H1 (cell line): ENCODE measurements around the gene EPHA1. TPM values are rescaled to one million over a fixed set of nuclear protein-coding genes. Genes with fewer than 3 reads are reported as not detected.

ENCODE experiments used
- CTCF ChIA-PET: fragments of 300-600 bp; sonication (Branson Sonifier 250); formaldehyde crosslinking; loops from one replicate; lab custom pipeline; 2021; ENCODE audit not compliant: partially characterized antibody; lab: Charles Lee
- POLR2A ChIA-PET: fragments of 300-600 bp; sonication (Branson Sonifier 250); formaldehyde crosslinking; loops from one replicate; lab custom pipeline; 2021; ENCODE audit warnings: inconsistent platforms; ENCODE audit not compliant: partially characterized antibody; lab: Charles Lee
- DNase-seq, 2 experiments: peaks; one replicate each; pipeline versions ENCODE4 v3.0.0 to v3.0.0-alpha.2; 2010 to 2022; ENCODE audit warnings: low spot score in 2 of 2, low read depth in 1 of 2, mixed read lengths in 1 of 2
- FAIRE-seq: peaks from 2 replicates; lab custom pipeline; 2011; peaks lifted over from hg19 to GRCh38; lab: Jason Lieb, UNC
- H2AFZ ChIP-seq: 2 replicates; pipeline ENCODE4 v1.8.1; 2012; ENCODE audit warnings: low read length, inconsistent platforms
- H2AK5ac ChIP-seq: 2 replicates; pipeline ENCODE4 v1.6.1; 2013; ENCODE audit warnings: low read depth, low read length
- H2BK120ac ChIP-seq: replicated peaks from 2 replicates; pipeline ENCODE3; 2013; ENCODE audit warnings: low read depth, low read length, inconsistent platforms
- H2BK12ac ChIP-seq: 2 replicates; pipeline ENCODE4 v1.6.1; 2013; ENCODE audit warnings: low read depth, low read length
- H2BK15ac ChIP-seq: 2 replicates; pipeline ENCODE4 v1.6.1; 2013; ENCODE audit warnings: low read length
- H2BK20ac ChIP-seq: 2 replicates; pipeline ENCODE4 v1.6.1; 2013; ENCODE audit warnings: low read length
- H2BK5ac ChIP-seq: 2 replicates; pipeline ENCODE4 v1.6.1; 2013; ENCODE audit warnings: low read depth, low read length
- H3K14ac ChIP-seq: 2 replicates; pipeline ENCODE4 v1.6.1; 2013; ENCODE audit warnings: inconsistent platforms; ENCODE audit not compliant: insufficient read length
- H3K18ac ChIP-seq: 2 replicates; pipeline ENCODE4 v1.6.1; 2013; ENCODE audit warnings: low read length; ENCODE audit errors: extremely low read depth
- H3K23ac ChIP-seq: 2 replicates; pipeline ENCODE4 v1.6.1; 2013; ENCODE audit warnings: inconsistent platforms; ENCODE audit not compliant: insufficient read length
- H3K23me2 ChIP-seq: 2 replicates; pipeline ENCODE4 v1.6.1; 2013; ENCODE audit warnings: low read depth, low read length
- H3K27ac ChIP-seq: 2 replicates; pipeline ENCODE4 v1.6.1; 2011; ENCODE audit warnings: low read depth, low read length, inconsistent platforms
- H3K27me3 ChIP-seq, 4 experiments: replicated peaks in 1 of 4; 1 replicate in 1 of 4; 2 replicates in 3 of 4; pipeline versions ENCODE4 v1.6.1 to v1.8.1; 2011 to 2013; ENCODE audit warnings: low read length in 3 of 4, mild to moderate bottlenecking in 3 of 4, inconsistent platforms in 2 of 4, mixed read lengths in 2 of 4, moderate library complexity in 1 of 4; ENCODE audit not compliant: control insufficient read depth in 3 of 4, insufficient read depth in 3 of 4; ENCODE audit errors: extremely low read depth in 1 of 4
- H3K36me3 ChIP-seq, 4 experiments: 2 replicates each; pipeline versions ENCODE4 v1.6.1 to v1.8.1; 2011 to 2013; ENCODE audit warnings: mild to moderate bottlenecking in 4 of 4, low read length in 3 of 4, moderate library complexity in 2 of 4, control low read depth in 1 of 4, inconsistent platforms in 1 of 4; ENCODE audit not compliant: insufficient read depth in 4 of 4, control insufficient read depth in 2 of 4
- H3K4ac ChIP-seq: replicated peaks from 2 replicates; pipeline ENCODE3; 2013; ENCODE audit warnings: low read length, low read depth, mixed read lengths, inconsistent platforms; ENCODE audit not compliant: insufficient read length
- H3K4me1 ChIP-seq, 4 experiments: replicated peaks in 1 of 4; 1 replicate in 1 of 4; 2 replicates in 3 of 4; pipeline versions ENCODE4 v1.6.1 to v1.8.1; 2011 to 2013; ENCODE audit warnings: low read length in 3 of 4, inconsistent platforms in 2 of 4, mixed read lengths in 1 of 4; ENCODE audit not compliant: insufficient read depth in 4 of 4, control insufficient read depth in 3 of 4
- H3K4me2 ChIP-seq, 2 experiments: 2 replicates each; pipeline versions ENCODE4 v1.6.1 to v1.8.1; 2011 to 2013; ENCODE audit warnings: low read depth in 2 of 2, low read length in 2 of 2, control low read depth in 1 of 2, inconsistent platforms in 1 of 2, mild to moderate bottlenecking in 1 of 2; ENCODE audit not compliant: insufficient read depth in 1 of 2
- H3K4me3 ChIP-seq, 4 experiments: fragments of 200-600, 300-600 bp in 1 of 4; sonication (generic), shearing (Covaris generic), sonication (Bioruptor Twin) in 1 of 4; 2 replicates each; pipeline versions ENCODE4 v1.5.1 to v1.8.1; 2011 to 2016; ENCODE audit warnings: low read length in 4 of 4, low read depth in 3 of 4, control low read depth in 2 of 4, inconsistent platforms in 2 of 4, mild to moderate bottlenecking in 2 of 4, mixed read lengths in 1 of 4, moderate library complexity in 1 of 4; ENCODE audit not compliant: insufficient read depth in 2 of 4; ENCODE audit errors: extremely low read depth in 1 of 4
- H3K56ac ChIP-seq: replicated peaks from 2 replicates; pipeline ENCODE3; 2013; ENCODE audit warnings: low read depth, mild to moderate bottlenecking, mixed read lengths, low read length, inconsistent platforms; ENCODE audit not compliant: insufficient read length
- H3K79me1 ChIP-seq: 2 replicates; pipeline ENCODE4 v1.6.1; 2013; ENCODE audit warnings: low read depth, low read length, control low read depth
- H3K79me2 ChIP-seq, 2 experiments: 2 replicates each; pipeline versions ENCODE4 v1.6.1 to v1.8.1; 2012 to 2013; ENCODE audit warnings: low read length in 2 of 2, mild to moderate bottlenecking in 2 of 2, inconsistent platforms in 1 of 2; ENCODE audit not compliant: insufficient read depth in 2 of 2, control insufficient read depth in 1 of 2
- H3K9ac ChIP-seq, 4 experiments: replicated peaks in 1 of 4; 1 replicate in 1 of 4; 2 replicates in 3 of 4; pipeline versions ENCODE4 v1.6.1 to v1.8.1; 2011 to 2013; ENCODE audit warnings: low read depth in 3 of 4, low read length in 3 of 4, control low read depth in 2 of 4, mild to moderate bottlenecking in 2 of 4, moderate library complexity in 2 of 4, inconsistent platforms in 1 of 4; ENCODE audit errors: extremely low read depth in 1 of 4
- H3K9me3 ChIP-seq, 2 experiments: 2 replicates each; pipeline versions ENCODE4 v1.6.1 to v1.8.1; 2012 to 2013; ENCODE audit warnings: mild to moderate bottlenecking in 2 of 2, moderate library complexity in 2 of 2, control low read depth in 1 of 2, inconsistent platforms in 1 of 2, low read depth in 1 of 2, low read length in 1 of 2, mixed read lengths in 1 of 2; ENCODE audit not compliant: insufficient read depth in 2 of 2
- H4K20me1 ChIP-seq, 2 experiments: replicated peaks in 1 of 2; 2 replicates each; pipeline versions ENCODE3 to v1.8.1; 2011 to 2013; ENCODE audit warnings: inconsistent platforms in 2 of 2, low read length in 2 of 2, mild to moderate bottlenecking in 1 of 2; ENCODE audit not compliant: insufficient read depth in 2 of 2, control insufficient read depth in 1 of 2
- H4K5ac ChIP-seq: 2 replicates; pipeline ENCODE4 v1.6.1; 2013; ENCODE audit warnings: low read length, low read depth, mixed read lengths, inconsistent platforms; ENCODE audit not compliant: insufficient read length
- H4K8ac ChIP-seq: 2 replicates; pipeline ENCODE4 v1.8.0; 2013; ENCODE audit warnings: mild to moderate bottlenecking, moderate library complexity, low read length, inconsistent platforms; ENCODE audit not compliant: insufficient read depth; ENCODE audit errors: extremely low read depth
- H4K91ac ChIP-seq: replicated peaks from 2 replicates; pipeline ENCODE3; 2013; ENCODE audit warnings: low read length, mixed read lengths, inconsistent platforms; ENCODE audit not compliant: insufficient read length
- ASH2L ChIP-seq: fragments of 200-600, 300-600 bp; sonication (generic); IDR thresholded peaks from one replicate; pipeline ENCODE4 v1.7.1; 2017; ENCODE audit warnings: low read length
- CEBPB ChIP-seq: IDR thresholded peaks from 2 replicates; pipeline ENCODE4 v1.6.1; 2012; ENCODE audit warnings: low read depth, low read length
- KDM4A ChIP-seq: IDR thresholded peaks from one replicate; pipeline ENCODE4 v1.7.1; 2012; ENCODE audit warnings: low read depth, mild to moderate bottlenecking, moderate library complexity, low read length, inconsistent platforms; ENCODE audit not compliant: severe bottlenecking
- PHF8 ChIP-seq: fragments of 200-600 bp; sonication (generic); conservative IDR thresholded peaks from 2 replicates; pipeline ENCODE4 v1.7.1; 2012; ENCODE audit warnings: low read depth, mild to moderate bottlenecking, inconsistent platforms, low read length, moderate library complexity
- POLR2AphosphoS5 ChIP-seq: IDR thresholded peaks from 2 replicates; pipeline ENCODE4 v1.6.1; 2011; ENCODE audit warnings: low read depth, low read length
- SUZ12 ChIP-seq: fragments of 200-600 bp; sonication (generic); IDR thresholded peaks from 2 replicates; pipeline ENCODE4 v1.6.1; 2012; ENCODE audit warnings: mild to moderate bottlenecking, inconsistent platforms, low read length, moderate library complexity, mixed read lengths
- TEAD4 ChIP-seq: IDR thresholded peaks from 2 replicates; pipeline ENCODE4 v1.6.1; 2012; ENCODE audit warnings: low read depth, low read length, inconsistent platforms, mixed read lengths
- WGBS, 2 experiments: shearing (Covaris generic) in 1 of 2; methylation state at CpG; one replicate each; pipeline versions ENCODE4 v1.1.6 to v1.1.7; 2013 to 2015; ENCODE audit warnings: low lambda C conversion rate in 2 of 2, mixed read lengths in 2 of 2, inconsistent platforms in 1 of 2, low coverage in 1 of 2, missing lambda C conversion rate in 1 of 2; ENCODE audit not compliant: insufficient replicate concordance in 2 of 2, insufficient coverage in 1 of 2, insufficient read length in 1 of 2; ENCODE audit errors: extremely low coverage in 1 of 2, missing lambda C conversion rate in 1 of 2; 5-methylcytosine and 5-hydroxymethylcytosine counted together
- polyA plus RNA-seq, 7 experiments: library from polyadenylated mRNA; depleted of rRNA in 3 of 7; stranded (reverse) in 5 of 7; unstranded in 2 of 7; fragments of >200 nt in 5 of 7; fragments of 200-250 nt in 2 of 7; gene quantifications; 1 replicate in 5 of 7; 2 replicates in 1 of 7; 4 replicates in 1 of 7; pipeline versions ENCODE4 v1.2.1 to v1.2.3, GENCODE V29; 2011 to 2013; ENCODE audit warnings: missing spikeins in 2 of 7, mixed read lengths in 2 of 7
- total RNA-seq: library from RNA; stranded (reverse); fragmentation: NEBNext Ultra II Directional; extraction: Animal tissue kit (Norgen Biotek cat#: 25700); gene quantifications from 2 replicates; pipeline ENCODE4 v1.2.1, GENCODE V29; 2021

EPHA1 gene
- total and polyA plus RNA-seq, 2 of the 8 experiments (the other 6 are each of a cell fraction or from before 2014, with no cell fraction given) = 86.5 to 133 TPM

DNA sequence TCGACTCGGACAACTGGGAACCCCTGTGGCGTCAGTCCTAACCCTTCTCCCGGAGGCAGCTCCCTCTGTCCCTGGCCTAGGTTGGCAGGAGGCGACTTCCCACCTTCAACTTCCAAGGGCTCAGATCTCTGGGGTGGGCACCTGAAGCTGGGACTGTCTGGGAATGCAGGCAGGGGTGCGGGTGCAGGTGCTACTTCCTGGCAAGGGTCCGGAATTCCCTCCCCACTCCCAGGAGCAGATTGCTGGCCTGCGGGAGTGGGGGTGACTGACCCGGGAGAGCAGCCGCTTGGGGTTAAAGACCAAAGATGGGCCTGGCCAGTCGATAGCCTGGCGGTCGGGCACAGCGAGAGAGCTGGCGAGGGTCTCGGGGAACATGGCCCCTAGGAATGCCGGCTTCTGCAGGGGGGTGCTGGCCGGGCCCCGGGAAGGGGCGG lies 387 bp downstream of the EPHA1 start:
- peak overlapping the region; percentile 4 for H4K5ac ChIP-seq
- FAIRE-seq (no peak), DNase-seq (no peak)
- POLR2A ChIA-PET = interaction anchor here (0.8 to 25.2 kb wide), 14 partner anchors 8 to 120 kb away, joined by 3 to 518 read pairs (median 4); partner anchors contain the start of genes CASP2 and ZYX
- peak overlapping the region; percentile 71 for H3K27ac ChIP-seq
- CTCF ChIA-PET = interaction anchor here (1.2 to 23.5 kb wide), 11 partner anchors 8 to 168 kb away, joined by 3 to 359 read pairs (median 7); partner anchors contain the start of gene ZYX
- H4K20me1 ChIP-seq = peaks cover 3 to 6% of the 10 kb centered on the region in 2 experiments
- H3K9me3 ChIP-seq = no peaks in the 10 kb centered on the region
- H3K9ac ChIP-seq = peak overlapping the region in 3 of 4 experiments; percentile 67 to 77 (median 74); a peak in 6 of 7 replicates
- H2BK15ac ChIP-seq = peak overlapping the region; percentile 84
- H4K8ac ChIP-seq = peak overlapping the region; percentile 69
- H3K4me1 ChIP-seq = peaks cover 18 to 42% (median 31%) of the 10 kb centered on the region in 4 experiments
- H3K23ac ChIP-seq = no peak overlapping the region
- H3K4ac ChIP-seq = peak overlapping the region; percentile 91
- peak overlapping the region; percentile 96; the same call in 1 of the 2 replicates for H2AK5ac ChIP-seq
- 3% methylated on average over 16 of the region's 20 CpGs; no CpG with 5 or more reads in 1 of the 2 experiments for WGBS, 2 experiments
- H2AFZ ChIP-seq = no peak overlapping the region
- peak overlapping the region; percentile 50 for H4K91ac ChIP-seq
- TF ChIP-seq ASH2L (peak; percentile 25), PHF8 (0 out of 2 replicates have a peak, but pooled peaks have one; percentile 32), SUZ12 (no peak), POLR2AphosphoS5 (0 out of 2 replicates have a peak, but pooled peaks have one; percentile 4), CEBPB (no peak), KDM4A (peak; percentile 33), TEAD4 (0 out of 2 replicates have a peak, but pooled peaks have one; percentile 4)
- peaks cover 14% of the 10 kb centered on the region for H3K23me2 ChIP-seq
- peak overlapping the region; percentile 75; the same call in 1 of the 2 replicates for H2BK12ac ChIP-seq
- H3K4me2 ChIP-seq = peak overlapping the region; percentile 96 to 98
- peaks cover 13% of the 10 kb centered on the region for H3K79me1 ChIP-seq
- H2BK120ac ChIP-seq = peak overlapping the region; percentile 29
- H3K27me3 ChIP-seq = no peaks in the 10 kb centered on the region
- H3K56ac ChIP-seq = peak overlapping the region; percentile 56
- H3K14ac ChIP-seq = no peak overlapping the region
- H2BK20ac ChIP-seq = peak overlapping the region; percentile 53; the same call in 1 of the 2 replicates
- H3K18ac ChIP-seq = peak overlapping the region; percentile 78
- H3K79me2 ChIP-seq = peaks cover 0 to 44% of the 10 kb centered on the region in 2 experiments; a peak in 3 of 4 replicates
- H2BK5ac ChIP-seq = peak overlapping the region; percentile 94; the same call in 1 of the 2 replicates
- H3K36me3 ChIP-seq = peaks cover 0 to 7% (median 3%) of the 10 kb centered on the region in 4 experiments; a peak in 4 of 8 replicates
- peak overlapping the region; percentile 86 to 91 (median 88) for H3K4me3 ChIP-seq
